Brain microvascular endothelial cell (primary cell): ENCODE results near the gene SEMA5A.

Source experiments
- DNase-seq: peaks from one replicate; pipeline ENCODE4 v3.0.0-alpha.2; 2020
- H3K27ac ChIP-seq: fragments of 250-450 bp; sonication (Bioruptor Pico); 2 replicates; pipeline ENCODE4 v1.5.1; 2020; ENCODE audit warnings: mild to moderate bottlenecking, moderate library complexity
- H3K27me3 ChIP-seq: fragments of 250-450 bp; sonication (Bioruptor Pico); replicated peaks from 2 replicates; pipeline ENCODE4 v1.5.1; 2020; ENCODE audit warnings: mild to moderate bottlenecking
- H3K36me3 ChIP-seq: fragments of 250-450 bp; sonication (Bioruptor Pico); replicated peaks from 2 replicates; pipeline ENCODE4 v1.5.1; 2020; ENCODE audit warnings: mild to moderate bottlenecking
- H3K4me3 ChIP-seq: 2 replicates; pipeline ENCODE4 v1.5.1; 2011; ENCODE audit warnings: low read depth, mild to moderate bottlenecking, control low read depth, low read length, moderate library complexity
- in situ Hi-C: cut with HindIII; loops from 2 replicates; pipeline ENCODE4 v1.10.0; 2017; ENCODE audit warnings: low sequenced_read_pairs, low pct_ligation_motif_present
- TF ChIP-seq, protein P1 (sequence below): IDR thresholded peaks from 2 replicates; pipeline ENCODE4 v1.5.1; 2011; ENCODE audit warnings: low read depth, mild to moderate bottlenecking, moderate library complexity, low read length, control low read depth, inconsistent platforms; ENCODE audit errors: missing control alignments

Gene SEMA5A

DNA sequence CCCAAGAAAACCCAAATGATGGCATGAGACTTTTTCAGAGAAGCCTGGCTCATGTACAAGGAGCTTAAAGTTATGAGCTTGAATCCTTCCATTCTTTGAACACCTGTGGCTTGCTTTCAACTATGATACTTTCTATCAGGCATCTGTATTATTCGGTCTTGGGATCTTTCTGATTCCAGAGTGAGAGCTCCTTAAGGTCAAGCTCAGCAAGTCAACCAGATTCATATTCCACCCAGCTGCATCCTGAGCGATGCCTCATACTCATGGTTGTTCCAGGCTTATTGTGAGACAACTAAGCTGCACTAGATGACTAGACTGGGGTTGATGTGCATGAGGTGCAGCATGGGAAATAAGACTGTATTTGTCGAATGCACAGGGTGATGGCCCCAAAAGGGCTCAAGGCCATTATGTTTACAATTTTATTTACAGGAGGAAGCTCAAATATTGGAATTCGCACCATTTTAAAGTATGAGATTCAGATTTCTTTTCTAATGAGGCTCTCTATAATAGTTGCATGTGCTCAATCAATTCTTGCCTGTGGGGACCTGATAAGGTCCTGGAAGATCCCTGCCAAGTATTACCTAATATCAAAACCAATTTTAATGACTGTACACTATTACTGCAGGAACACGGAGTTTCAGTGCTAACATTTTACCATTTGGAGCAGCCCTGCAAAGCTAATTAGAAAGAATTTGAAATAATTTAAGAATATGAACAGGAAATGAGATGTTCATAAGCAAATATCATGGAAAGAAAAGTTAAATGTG is 453.8 kb downstream of the SEMA5A start:
- in situ Hi-C loops, result no loop called here
- H3K27me3 ChIP-seq, result no peaks in the 10 kb centered on the region
- no peaks in the 10 kb centered on the region for H3K36me3 ChIP-seq
- no peak overlapping the region for H3K27ac ChIP-seq
- TF ChIP-seq, protein P1, sequence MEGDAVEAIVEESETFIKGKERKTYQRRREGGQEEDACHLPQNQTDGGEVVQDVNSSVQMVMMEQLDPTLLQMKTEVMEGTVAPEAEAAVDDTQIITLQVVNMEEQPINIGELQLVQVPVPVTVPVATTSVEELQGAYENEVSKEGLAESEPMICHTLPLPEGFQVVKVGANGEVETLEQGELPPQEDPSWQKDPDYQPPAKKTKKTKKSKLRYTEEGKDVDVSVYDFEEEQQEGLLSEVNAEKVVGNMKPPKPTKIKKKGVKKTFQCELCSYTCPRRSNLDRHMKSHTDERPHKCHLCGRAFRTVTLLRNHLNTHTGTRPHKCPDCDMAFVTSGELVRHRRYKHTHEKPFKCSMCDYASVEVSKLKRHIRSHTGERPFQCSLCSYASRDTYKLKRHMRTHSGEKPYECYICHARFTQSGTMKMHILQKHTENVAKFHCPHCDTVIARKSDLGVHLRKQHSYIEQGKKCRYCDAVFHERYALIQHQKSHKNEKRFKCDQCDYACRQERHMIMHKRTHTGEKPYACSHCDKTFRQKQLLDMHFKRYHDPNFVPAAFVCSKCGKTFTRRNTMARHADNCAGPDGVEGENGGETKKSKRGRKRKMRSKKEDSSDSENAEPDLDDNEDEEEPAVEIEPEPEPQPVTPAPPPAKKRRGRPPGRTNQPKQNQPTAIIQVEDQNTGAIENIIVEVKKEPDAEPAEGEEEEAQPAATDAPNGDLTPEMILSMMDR, result no peak
- DNase-seq, result no peak
- no peak overlapping the region for H3K4me3 ChIP-seq

DNA sequence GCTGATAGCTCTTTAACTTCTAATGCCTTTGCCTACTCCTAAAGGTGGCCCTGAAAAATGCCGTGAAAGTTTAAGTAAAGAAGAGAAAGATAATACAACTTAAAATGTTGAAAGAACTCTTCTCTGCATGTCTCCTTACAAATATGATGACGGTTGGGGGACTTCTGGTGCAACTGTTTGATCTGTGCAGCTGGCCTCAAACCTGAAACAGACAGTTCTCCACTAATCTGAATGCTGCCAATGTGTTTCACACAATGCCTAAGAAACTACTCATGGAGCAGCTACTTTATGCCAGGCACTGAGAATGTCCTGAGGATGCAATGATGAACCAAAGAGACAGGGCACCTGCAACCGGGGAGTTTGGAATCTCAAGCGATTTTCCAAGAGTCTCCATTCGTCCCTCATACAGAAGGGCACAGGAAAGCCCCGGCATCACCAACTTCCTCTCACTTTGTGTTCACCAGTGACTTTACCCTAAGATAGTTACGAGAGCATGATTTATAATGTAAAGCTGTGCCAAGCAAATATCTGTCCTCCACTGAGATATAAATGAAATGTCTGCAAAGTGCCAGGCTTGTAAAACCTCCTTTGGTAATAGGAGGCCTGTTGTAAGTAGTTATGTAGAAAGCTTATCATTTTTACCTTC is 455.4 kb downstream of the SEMA5A start:
- in situ Hi-C loops, result no loop called here
- Histone ChIP-seq H3K36me3 (no peaks in the 10 kb centered on the region), H3K27ac (no peak overlapping the region), H3K4me3 (no peak overlapping the region), H3K27me3 (no peaks in the 10 kb centered on the region)
- TF ChIP-seq, protein P1, result no peak
- no peak for DNase-seq

DNA sequence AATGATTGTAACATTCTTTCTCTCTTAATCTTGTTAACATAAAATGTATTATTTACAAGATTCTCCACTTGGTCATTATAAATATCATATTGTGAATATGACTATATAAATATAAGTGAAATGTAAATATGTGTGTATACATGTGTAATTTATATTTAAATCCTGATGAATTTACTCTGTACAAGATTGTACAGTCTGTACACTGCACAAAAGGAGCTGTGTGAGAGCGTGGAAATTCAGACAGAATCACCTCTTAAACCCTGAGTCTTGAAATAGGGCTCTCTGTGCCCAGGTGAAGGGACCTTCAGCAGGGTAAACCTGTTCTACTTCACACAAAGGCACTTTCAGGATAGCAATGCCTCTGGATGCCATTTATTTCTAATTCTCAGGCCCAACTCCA is 456.0 kb downstream of the SEMA5A start:
- Histone ChIP-seq H3K4me3 (no peak overlapping the region), H3K36me3 (no peaks in the 10 kb centered on the region), H3K27ac (no peak overlapping the region), H3K27me3 (no peaks in the 10 kb centered on the region)
- in situ Hi-C loops, result no loop called here
- TF ChIP-seq, protein P1, result no peak
- no peak for DNase-seq

DNA sequence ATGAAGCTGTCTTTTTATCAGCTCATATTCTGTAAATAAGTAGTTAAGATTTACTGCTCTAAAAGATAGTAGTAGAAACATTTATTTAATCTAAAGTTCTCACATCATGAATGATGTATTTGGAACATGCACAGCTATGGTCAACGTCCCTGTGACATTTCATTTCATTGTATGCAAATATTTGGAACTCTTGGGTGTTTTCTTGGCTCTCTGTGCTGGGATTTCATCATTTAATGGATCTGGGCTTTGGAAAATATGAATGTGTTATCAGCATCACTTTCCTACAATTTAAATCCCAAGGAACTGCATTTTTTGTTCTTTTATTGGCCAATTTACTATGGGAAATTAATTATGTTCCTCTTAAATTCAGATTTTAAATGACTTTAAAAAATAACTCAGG is 462.9 kb downstream of the SEMA5A start:
- DNase-seq, result no peak
- no peaks in the 10 kb centered on the region for H3K27me3 ChIP-seq
- in situ Hi-C loops, result no loop called here
- H3K4me3 ChIP-seq, result no peak overlapping the region
- H3K36me3 ChIP-seq, result no peaks in the 10 kb centered on the region
- H3K27ac ChIP-seq, result no peak overlapping the region
- TF ChIP-seq, protein P1, result no peak

GRCh38 chr5:9072701-9073100 is 473.2 kb downstream of the SEMA5A start:
- in situ Hi-C loops, result no loop called here
- DNase-seq, result no peak
- no peaks in the 10 kb centered on the region for H3K27me3 ChIP-seq
- H3K36me3 ChIP-seq, result no peaks in the 10 kb centered on the region
- no peak overlapping the region for H3K4me3 ChIP-seq
- TF ChIP-seq, protein P1, result no peak
- H3K27ac ChIP-seq, result no peak overlapping the region
